Loucy (cell line): Measurements from ENCODE around the gene NSF.

Experiments
- H2AFZ ChIP-seq: fragments of 200-600 bp; sonication (generic); 2 replicates; pipeline ENCODE4 v1.6.0; 2016; ENCODE audit warnings: antibody characterized with exemption, mild to moderate bottlenecking, low read length, moderate library complexity
- H3F3A ChIP-seq: fragments of 200-600 bp; 2 replicates; pipeline ENCODE4 v1.6.0; 2016; ENCODE audit warnings: antibody characterized with exemption, low read depth, mild to moderate bottlenecking
- H3K27me3 ChIP-seq: fragments of 200-600 bp; sonication (generic); 2 replicates; pipeline ENCODE4 v1.6.1; 2014; ENCODE audit warnings: low read length, mild to moderate bottlenecking; ENCODE audit not compliant: insufficient read depth, poor library complexity, severe bottlenecking
- H3K36me3 ChIP-seq: fragments of 200-600 bp; sonication (generic); 2 replicates; pipeline ENCODE4 v1.6.1; 2016; ENCODE audit warnings: low read length; ENCODE audit not compliant: insufficient read depth
- H3K4me1 ChIP-seq: fragments of 200-600 bp; sonication (generic); 2 replicates; pipeline ENCODE4 v1.5.1; 2014; ENCODE audit warnings: low read length, mild to moderate bottlenecking; ENCODE audit not compliant: insufficient read depth, poor library complexity, severe bottlenecking
- H3K4me2 ChIP-seq: fragments of 200-600 bp; sonication (generic); 2 replicates; pipeline ENCODE4 v1.6.0; 2014; ENCODE audit warnings: antibody characterized with exemption, low read length, low read depth, mild to moderate bottlenecking; ENCODE audit not compliant: poor library complexity, severe bottlenecking
- H3K4me3 ChIP-seq: fragments of 200-600 bp; sonication (generic); 2 replicates; pipeline ENCODE4 v1.5.1; 2014; ENCODE audit warnings: low read length, mild to moderate bottlenecking, mixed read lengths; ENCODE audit not compliant: poor library complexity, severe bottlenecking
- H3K79me2 ChIP-seq: fragments of 200-600 bp; sonication (generic); 2 replicates; pipeline ENCODE4 v1.6.1; 2014; ENCODE audit warnings: low read length; ENCODE audit not compliant: insufficient read depth
- H3K9ac ChIP-seq: fragments of 200-600 bp; sonication (generic); 2 replicates; pipeline ENCODE4 v1.6.0; 2014; ENCODE audit warnings: mild to moderate bottlenecking, low read depth, low read length, moderate library complexity; ENCODE audit not compliant: poor library complexity, severe bottlenecking
- H3K9me2 ChIP-seq: fragments of 200-600 bp; sonication (generic); replicated peaks from 2 replicates; pipeline ENCODE4 v1.6.1; 2016; ENCODE audit warnings: low read depth, low read length, mixed read lengths
- H3K9me3 ChIP-seq: fragments of 200-600 bp; sonication (generic); 2 replicates; pipeline ENCODE4 v1.6.1; 2014; ENCODE audit warnings: mild to moderate bottlenecking, antibody characterized with exemption, low read length, low read depth; ENCODE audit not compliant: insufficient read depth
- H4K20me1 ChIP-seq: fragments of 200-600 bp; sonication (generic); 2 replicates; pipeline ENCODE4 v1.6.0; 2014; ENCODE audit warnings: antibody characterized with exemption, low read length, mild to moderate bottlenecking; ENCODE audit not compliant: insufficient read depth, poor library complexity, severe bottlenecking
- CTCF ChIP-seq: fragments of 200-600 bp; sonication (generic); conservative IDR thresholded peaks from 2 replicates; pipeline ENCODE4 v1.5.1; 2014; ENCODE audit warnings: mild to moderate bottlenecking, antibody characterized with exemption, low read length
- EZH2phosphoT487 ChIP-seq: fragments of 200-600 bp; IDR thresholded peaks from 2 replicates; pipeline ENCODE4 v1.6.1; 2018; ENCODE audit warnings: antibody characterized with exemption, mild to moderate bottlenecking, moderate library complexity, borderline replicate concordance

Gene NSF

DNA sequence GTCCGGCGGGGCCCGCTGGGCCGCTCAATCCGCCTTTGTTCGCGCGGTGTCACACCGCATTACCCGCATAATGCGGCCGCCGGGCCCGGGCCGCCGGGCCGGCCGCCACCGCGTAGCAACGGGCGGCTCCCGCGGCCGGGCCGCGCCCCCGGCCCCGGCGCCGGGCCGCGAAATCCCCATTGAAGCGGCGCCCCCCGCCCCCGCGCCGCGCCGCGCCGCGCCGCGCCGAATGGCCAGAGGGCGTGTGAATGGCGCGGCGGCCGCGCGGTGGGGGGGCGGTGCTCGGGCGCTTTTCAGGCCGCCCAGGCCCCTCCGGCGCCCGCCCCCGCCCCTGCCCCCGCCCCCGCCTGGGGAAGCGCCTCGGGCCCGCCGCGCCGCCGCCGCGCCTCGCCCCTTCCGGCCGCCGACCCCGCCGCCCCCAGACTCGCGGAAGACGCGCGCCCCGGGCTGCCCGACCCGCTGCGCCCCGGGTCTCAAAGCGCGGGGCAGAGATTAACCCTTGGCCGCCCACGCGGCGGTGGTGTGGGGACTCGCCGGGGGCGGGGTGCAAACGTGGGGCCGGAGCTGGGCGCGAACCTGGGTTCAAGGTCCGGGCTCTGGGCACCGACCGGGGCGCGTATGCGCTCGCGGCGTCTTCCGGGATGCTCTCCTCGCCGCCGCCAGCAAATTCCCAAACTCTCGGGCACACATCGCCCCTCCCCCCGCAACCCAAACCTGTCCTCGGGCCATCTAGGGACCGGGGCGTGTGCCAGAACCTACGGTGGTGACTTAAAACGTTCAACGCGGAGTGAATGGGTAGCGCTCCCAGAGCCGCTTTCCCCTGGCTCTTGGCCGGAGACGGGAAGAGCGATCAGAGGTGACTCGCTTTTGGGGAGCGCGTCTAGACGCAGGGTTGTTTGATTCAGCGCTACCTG is 181.3 kb downstream of the NSF start:
- Histone ChIP-seq H3K36me3 (no peaks in the 10 kb centered on the region), H3K9me3 (no peaks in the 10 kb centered on the region), H3K9ac (peak overlapping the region; percentile 65), H4K20me1 (no peaks in the 10 kb centered on the region), H3K79me2 (no peaks in the 10 kb centered on the region), H3K9me2 (no peaks in the 10 kb centered on the region), H2AFZ (peak overlapping the region; percentile 89), H3K27me3 (no peaks in the 10 kb centered on the region), H3K4me2 (peak overlapping the region; percentile 69), H3K4me3 (peak overlapping the region; percentile 80), H3K4me1 (peaks cover 22% of the 10 kb centered on the region), H3F3A (no peaks in the 10 kb centered on the region)
- TF ChIP-seq CTCF (no peak), EZH2phosphoT487 (no peak)

- TF ChIP-seq EZH2phosphoT487 (no peak), CTCF (no peak)
- Histone ChIP-seq H3K36me3 (no peaks in the 10 kb centered on the region), H3K4me2 (peak overlapping the region; percentile 69), H3K9me3 (no peaks in the 10 kb centered on the region), H3F3A (no peaks in the 10 kb centered on the region), H4K20me1 (no peaks in the 10 kb centered on the region), H3K79me2 (no peaks in the 10 kb centered on the region), H3K9ac (no peak overlapping the region), H3K4me3 (peak overlapping the region; percentile 80), H3K9me2 (no peaks in the 10 kb centered on the region), H3K4me1 (peaks cover 22% of the 10 kb centered on the region), H2AFZ (no peak overlapping the region), H3K27me3 (no peaks in the 10 kb centered on the region)
Measured at GRCh38 chr17:46772475-46773220, 182.2 kb downstream of the NSF start.

DNA sequence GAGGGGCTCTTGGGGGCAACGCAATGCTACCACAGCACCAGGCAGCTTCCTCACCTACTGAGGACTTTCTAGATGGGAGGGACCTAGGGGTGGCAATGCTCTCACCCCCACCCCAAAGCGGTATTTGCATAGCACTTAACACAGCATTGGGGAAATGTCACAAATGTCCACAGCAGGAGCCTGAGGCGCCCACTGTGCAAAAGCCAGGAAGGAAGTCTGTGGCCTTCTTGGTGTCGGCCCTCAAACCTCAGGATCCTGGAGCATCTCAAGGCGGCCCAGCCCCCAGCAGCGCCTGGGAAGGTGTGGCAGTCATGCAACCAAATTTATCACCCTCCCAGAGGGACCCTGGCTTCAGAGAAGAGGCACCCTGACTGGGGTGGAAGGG is 182.7 kb downstream of the NSF start:
- no peak overlapping the region for H3K9ac ChIP-seq
- no peaks in the 10 kb centered on the region for H3K9me3 ChIP-seq
- H3F3A ChIP-seq, result no peaks in the 10 kb centered on the region
- no peaks in the 10 kb centered on the region for H3K27me3 ChIP-seq
- no peaks in the 10 kb centered on the region for H4K20me1 ChIP-seq
- no peak for TF ChIP-seq CTCF
- TF ChIP-seq EZH2phosphoT487, result no peak
- H3K4me3 ChIP-seq, result peak overlapping the region; percentile 80
- peak overlapping the region; percentile 69 for H3K4me2 ChIP-seq
- no peaks in the 10 kb centered on the region for H3K36me3 ChIP-seq
- H2AFZ ChIP-seq, result no peak overlapping the region
- H3K9me2 ChIP-seq, result no peaks in the 10 kb centered on the region
- H3K4me1 ChIP-seq, result peaks cover 22% of the 10 kb centered on the region
- no peaks in the 10 kb centered on the region for H3K79me2 ChIP-seq
